ENCODE results near the gene UTF1. TPM values are rescaled to one million over a fixed set of nuclear protein-coding genes. Genes with fewer than 3 reads are reported as not detected.

UTF1 gene
- total and polyA plus RNA-seq, 2 of the 8 experiments (the other 6 are each of a cell fraction or from before 2014, with no cell fraction given), result 0.47 to 21.8 TPM

DNA sequence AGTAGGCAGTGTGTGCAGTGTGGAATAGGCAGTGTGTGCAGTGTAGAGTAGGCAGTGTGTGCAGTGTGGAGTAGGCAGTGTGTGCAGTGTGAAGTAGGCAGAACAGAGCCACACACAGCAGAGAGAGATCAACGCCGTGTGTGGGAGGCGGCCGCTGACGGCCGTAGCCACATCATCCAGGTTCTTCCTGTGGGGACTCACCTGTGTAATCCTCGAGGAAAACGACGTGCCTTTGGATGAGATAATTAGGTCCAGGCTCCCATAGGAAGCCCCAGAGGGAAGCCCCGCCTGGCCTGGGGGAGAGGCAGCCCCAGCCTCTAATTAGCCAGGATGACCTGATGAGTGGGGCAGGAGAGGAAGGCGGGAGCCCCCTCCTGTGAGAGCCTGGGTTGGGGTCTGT is 44.6 kb upstream of the UTF1 start:
- no peak overlapping the region for H3K27ac ChIP-seq (ENCODE audit: low read depth, low read length)
- H3K56ac ChIP-seq (replicated peaks; ENCODE audit: insufficient read length, low read depth, low read length), result no peak overlapping the region
- H4K91ac ChIP-seq (replicated peaks; ENCODE audit: insufficient read length, low read length), result no peak overlapping the region
- 0 out of 2 replicates have a peak, but pooled peaks cover 2% of the 10 kb centered on the region for H3K23me2 ChIP-seq (ENCODE audit: low read depth, low read length)
- peak overlapping the region; percentile 50; the same call in 1 of the 2 replicates for H2BK12ac ChIP-seq (ENCODE audit: low read depth, low read length)
- no peaks in the 10 kb centered on the region; a peak in 1 of 7 replicates for H3K4me1 ChIP-seq (replicated peaks in 1 of 4; ENCODE audit: control insufficient read depth in 3 of 4, insufficient read depth in 4 of 4, low read length in 3 of 4)
- H4K8ac ChIP-seq (ENCODE audit: extremely low read depth, insufficient read depth, low read length), result no peak overlapping the region
- H3K4ac ChIP-seq (replicated peaks; ENCODE audit: insufficient read length, low read depth, low read length), result no peak overlapping the region
- H2BK15ac ChIP-seq (ENCODE audit: low read length), result no peak overlapping the region
- no peak overlapping the region for H3K14ac ChIP-seq (ENCODE audit: insufficient read length)
- H3K79me1 ChIP-seq (ENCODE audit: low read depth, low read length), result no peaks in the 10 kb centered on the region
- no peak overlapping the region for H3K18ac ChIP-seq (ENCODE audit: extremely low read depth, low read length)
- no peak overlapping the region for H2BK120ac ChIP-seq (replicated peaks; ENCODE audit: low read depth, low read length)
- H2AFZ ChIP-seq (ENCODE audit: low read length), result no peak overlapping the region
- no peak overlapping the region for H3K9ac ChIP-seq (replicated peaks in 1 of 4; ENCODE audit: extremely low read depth in 1 of 4, low read depth in 3 of 4, low read length in 3 of 4)
- no peak overlapping the region for H2BK20ac ChIP-seq (ENCODE audit: low read length)
- H2AK5ac ChIP-seq (ENCODE audit: low read depth, low read length), result no peak overlapping the region
- peaks cover 0 to 11% of the 10 kb centered on the region in 2 experiments for H4K20me1 ChIP-seq (replicated peaks in 1 of 2; ENCODE audit: control insufficient read depth in 1 of 2, insufficient read depth in 2 of 2, low read length in 2 of 2)
- no peak for DNase-seq (ENCODE audit: low read depth in 1 of 2, low spot score in 2 of 2)
- ChIA-PET CTCF (ENCODE audit: partially characterized antibody) (no interaction called here), POLR2A (ENCODE audit: partially characterized antibody) (no interaction called here)
- peaks cover 0 to 26% of the 10 kb centered on the region in 2 experiments; a peak in 1 of 4 replicates for H3K9me3 ChIP-seq (ENCODE audit: insufficient read depth in 2 of 2, low read depth in 1 of 2, low read length in 1 of 2)
- H3K4me3 ChIP-seq (ENCODE audit: extremely low read depth in 1 of 4, insufficient read depth in 2 of 4, low read depth in 3 of 4, low read length in 4 of 4), result no peak overlapping the region
- no peaks in the 10 kb centered on the region for H3K79me2 ChIP-seq (ENCODE audit: control insufficient read depth in 1 of 2, insufficient read depth in 2 of 2, low read length in 2 of 2)
- H3K23ac ChIP-seq (ENCODE audit: insufficient read length), result no peak overlapping the region
- no peaks in the 10 kb centered on the region for H3K27me3 ChIP-seq (replicated peaks in 1 of 4; ENCODE audit: control insufficient read depth in 3 of 4, extremely low read depth in 1 of 4, insufficient read depth in 3 of 4, low read length in 3 of 4)
- no peak for TF ChIP-seq TAF7 (optimal IDR thresholded peaks at IDR 0.05; ENCODE audit: borderline replicate concordance, low read depth, low read length)
- 94% methylated on average over 11 of the region's 11 CpGs; no CpG with 5 or more reads in 1 of the 2 experiments for WGBS, 2 experiments (ENCODE audit: extremely low coverage in 1 of 2, insufficient coverage in 1 of 2, insufficient read length in 1 of 2, insufficient replicate concordance in 2 of 2, low coverage in 1 of 2, low lambda C conversion rate in 2 of 2, missing lambda C conversion rate in 1 of 2)
- no peak overlapping the region for H2BK5ac ChIP-seq (ENCODE audit: low read depth, low read length)
- H3K4me2 ChIP-seq (ENCODE audit: insufficient read depth in 1 of 2, low read depth in 2 of 2, low read length in 2 of 2), result no peak overlapping the region
- FAIRE-seq, result no peak
- H3K36me3 ChIP-seq (ENCODE audit: control insufficient read depth in 2 of 4, insufficient read depth in 4 of 4, low read length in 3 of 4), result peaks cover 0 to 29% (median 10%) of the 10 kb centered on the region in 4 experiments; a peak in 4 of 8 replicates
- no peak overlapping the region for H4K5ac ChIP-seq (ENCODE audit: insufficient read length, low read depth, low read length)
